ENCODE data around the gene TES.

TES gene

DNA sequence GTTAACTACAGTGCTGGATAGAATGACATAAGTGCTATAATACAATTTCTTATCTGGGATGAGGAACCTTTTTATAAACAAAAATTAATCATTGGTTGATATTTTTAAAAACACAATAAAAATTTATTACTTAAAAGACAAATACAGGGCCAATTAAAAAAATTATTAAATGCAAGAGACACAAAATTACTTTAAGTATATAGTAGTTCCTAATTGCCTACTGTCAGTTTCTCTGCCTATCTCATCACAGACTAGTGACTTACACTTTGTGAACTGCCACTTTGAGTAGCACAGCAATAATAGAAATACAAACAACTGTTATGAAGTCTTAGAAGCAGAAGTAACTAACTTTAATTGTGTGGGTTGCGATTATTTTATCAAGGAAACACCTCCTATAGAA is 8.4 kb downstream of the TES start:
- no peaks in the 10 kb centered on the region for H3K36me3 ChIP-seq (ENCODE audit: control insufficient read depth in 1 of 2, insufficient read depth in 2 of 2, low read length in 2 of 2)
- no peaks in the 10 kb centered on the region for H3K9me3 ChIP-seq (ENCODE audit: control insufficient read depth in 1 of 2, low read length in 2 of 2)
- no peak overlapping the region for H3K4me3 ChIP-seq (ENCODE audit: low read depth in 1 of 2, low read length in 2 of 2)
- peaks cover 32 to 45% of the 10 kb centered on the region in 2 donors for H3K4me1 ChIP-seq (ENCODE audit: control insufficient read depth in 1 of 2, insufficient read depth in 2 of 2, low read length in 2 of 2)
- no peak overlapping the region for H3K27ac ChIP-seq (ENCODE audit: low read depth, low read length)
- H3K27me3 ChIP-seq (ENCODE audit: control insufficient read depth in 1 of 2, insufficient read depth in 2 of 2, low read length in 2 of 2): no peaks in the 10 kb centered on the region
- no peak overlapping the region for H3K9ac ChIP-seq (ENCODE audit: low read depth in 1 of 2, low read length in 2 of 2)

DNA sequence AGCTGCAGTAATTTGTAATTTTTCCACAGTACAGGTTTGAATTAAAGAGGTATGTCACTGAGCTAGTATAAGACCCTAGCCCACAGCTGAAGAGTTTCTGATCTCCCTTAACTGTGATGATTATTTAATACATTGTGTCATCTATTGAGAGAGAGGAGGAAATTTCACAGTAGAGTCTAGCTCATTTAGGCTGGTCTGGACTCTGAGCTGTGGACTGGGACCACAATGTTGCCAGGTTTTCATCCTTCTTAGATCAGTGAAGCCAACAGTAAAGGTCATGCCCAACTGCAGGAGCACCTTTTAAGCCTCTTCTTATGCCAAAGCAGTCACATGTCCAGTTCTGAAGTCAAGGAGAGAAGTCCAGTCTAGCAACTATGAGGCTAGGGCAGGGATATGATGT is 8.9 kb downstream of the TES start:
- H3K4me1 ChIP-seq (ENCODE audit: control insufficient read depth in 1 of 2, insufficient read depth in 2 of 2, low read length in 2 of 2): peaks cover 31 to 41% of the 10 kb centered on the region in 2 donors
- H3K27ac ChIP-seq (ENCODE audit: low read depth, low read length): no peak overlapping the region

DNA sequence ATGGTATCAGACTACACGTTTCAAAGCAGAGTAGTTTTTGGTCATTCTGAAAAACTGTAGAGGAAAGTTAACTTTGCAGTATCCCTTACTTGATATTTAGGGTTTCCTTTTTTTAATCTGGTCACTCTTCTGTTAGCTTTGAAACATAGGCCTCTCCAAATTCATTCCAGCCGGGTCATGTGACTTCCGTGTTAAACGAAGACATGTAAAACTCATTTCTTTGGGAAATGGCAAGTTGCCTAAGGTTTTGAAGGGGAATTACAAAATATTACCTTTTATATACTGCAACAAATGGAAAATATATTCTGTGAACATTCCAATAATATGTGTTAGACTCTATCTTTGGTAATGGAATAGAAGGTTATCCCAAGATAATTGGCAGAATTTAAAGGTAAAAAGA is 9.5 kb downstream of the TES start:
- H3K27ac ChIP-seq (ENCODE audit: low read depth, low read length): no peak overlapping the region
- peaks cover 26 to 36% of the 10 kb centered on the region in 2 donors for H3K4me1 ChIP-seq (ENCODE audit: control insufficient read depth in 1 of 2, insufficient read depth in 2 of 2, low read length in 2 of 2)
- H3K36me3 ChIP-seq (ENCODE audit: control insufficient read depth in 1 of 2, insufficient read depth in 2 of 2, low read length in 2 of 2): no peaks in the 10 kb centered on the region
- no peaks in the 10 kb centered on the region for H3K27me3 ChIP-seq (ENCODE audit: control insufficient read depth in 1 of 2, insufficient read depth in 2 of 2, low read length in 2 of 2)
- no peaks in the 10 kb centered on the region for H3K9me3 ChIP-seq (ENCODE audit: control insufficient read depth in 1 of 2, low read length in 2 of 2)
- no peak overlapping the region for H3K9ac ChIP-seq (ENCODE audit: low read depth in 1 of 2, low read length in 2 of 2)
- no peak overlapping the region for H3K4me3 ChIP-seq (ENCODE audit: low read depth in 1 of 2, low read length in 2 of 2)

More for the DNA sequence above, 8.9 kb downstream of the TES start:
- Histone ChIP-seq H3K4me3 (ENCODE audit: low read depth in 1 of 2, low read length in 2 of 2) (no peak overlapping the region), H3K9ac (ENCODE audit: low read depth in 1 of 2, low read length in 2 of 2) (no peak overlapping the region), H3K9me3 (ENCODE audit: control insufficient read depth in 1 of 2, low read length in 2 of 2) (no peaks in the 10 kb centered on the region), H3K27me3 (ENCODE audit: control insufficient read depth in 1 of 2, insufficient read depth in 2 of 2, low read length in 2 of 2) (no peaks in the 10 kb centered on the region), H3K36me3 (ENCODE audit: control insufficient read depth in 1 of 2, insufficient read depth in 2 of 2, low read length in 2 of 2) (no peaks in the 10 kb centered on the region)

DNA sequence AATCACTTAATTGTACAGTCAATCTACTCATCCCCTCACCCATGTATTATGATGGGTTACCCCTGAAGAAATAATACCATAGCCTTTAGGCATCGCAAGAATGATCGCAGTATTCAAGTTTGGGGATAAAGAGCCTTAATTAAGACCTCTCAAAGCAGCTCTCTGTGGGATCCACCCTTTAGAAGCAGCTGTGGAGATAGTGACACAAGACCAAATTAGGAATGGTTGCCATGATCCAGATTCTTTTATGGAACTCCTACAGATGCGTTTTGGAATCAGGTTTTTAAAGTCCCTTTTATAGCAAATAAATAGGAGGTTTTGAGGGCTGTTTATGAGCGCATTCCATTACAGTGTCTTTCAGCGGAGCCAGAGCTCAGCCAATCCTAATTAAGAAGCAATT is 12.2 kb downstream of the TES start:
- H3K27me3 ChIP-seq (ENCODE audit: control insufficient read depth in 1 of 2, insufficient read depth in 2 of 2, low read length in 2 of 2): no peaks in the 10 kb centered on the region
- no peaks in the 10 kb centered on the region for H3K9me3 ChIP-seq (ENCODE audit: control insufficient read depth in 1 of 2, low read length in 2 of 2)
- H3K27ac ChIP-seq (ENCODE audit: low read depth, low read length): no peak overlapping the region
- H3K4me1 ChIP-seq (ENCODE audit: control insufficient read depth in 1 of 2, insufficient read depth in 2 of 2, low read length in 2 of 2): peaks cover 15 to 28% of the 10 kb centered on the region in 2 donors
- H3K36me3 ChIP-seq (ENCODE audit: control insufficient read depth in 1 of 2, insufficient read depth in 2 of 2, low read length in 2 of 2): no peaks in the 10 kb centered on the region
- H3K9ac ChIP-seq (ENCODE audit: low read depth in 1 of 2, low read length in 2 of 2): no peak overlapping the region
- H3K4me3 ChIP-seq (ENCODE audit: low read depth in 1 of 2, low read length in 2 of 2): no peak overlapping the region

DNA sequence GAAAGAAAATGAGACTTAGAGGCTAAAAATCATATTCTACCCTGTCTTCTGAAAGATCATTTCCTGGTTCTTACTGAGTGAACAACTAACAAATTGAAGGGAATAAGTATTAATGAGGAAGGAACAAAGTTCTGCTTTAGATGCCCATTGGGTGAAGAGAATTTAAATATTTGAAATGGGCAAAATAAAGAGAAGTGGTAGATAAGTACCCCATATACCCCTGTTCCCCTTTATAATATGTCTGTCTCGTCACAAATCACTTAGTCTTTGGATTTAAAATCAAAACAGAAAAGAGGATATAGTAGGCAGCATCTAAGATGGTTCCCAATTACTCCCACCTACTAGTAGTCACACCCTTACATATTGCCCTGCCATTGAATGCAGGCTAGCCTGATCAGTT is 13.2 kb downstream of the TES start:
- no peak overlapping the region for H3K4me3 ChIP-seq (ENCODE audit: low read depth in 1 of 2, low read length in 2 of 2)
- peaks cover 8 to 17% of the 10 kb centered on the region in 2 donors for H3K4me1 ChIP-seq (ENCODE audit: control insufficient read depth in 1 of 2, insufficient read depth in 2 of 2, low read length in 2 of 2)
- no peaks in the 10 kb centered on the region for H3K27me3 ChIP-seq (ENCODE audit: control insufficient read depth in 1 of 2, insufficient read depth in 2 of 2, low read length in 2 of 2)
- H3K9ac ChIP-seq (ENCODE audit: low read depth in 1 of 2, low read length in 2 of 2): no peak overlapping the region
- H3K27ac ChIP-seq (ENCODE audit: low read depth, low read length): no peak overlapping the region
- H3K36me3 ChIP-seq (ENCODE audit: control insufficient read depth in 1 of 2, insufficient read depth in 2 of 2, low read length in 2 of 2): no peaks in the 10 kb centered on the region
- no peaks in the 10 kb centered on the region for H3K9me3 ChIP-seq (ENCODE audit: control insufficient read depth in 1 of 2, low read length in 2 of 2)

DNA sequence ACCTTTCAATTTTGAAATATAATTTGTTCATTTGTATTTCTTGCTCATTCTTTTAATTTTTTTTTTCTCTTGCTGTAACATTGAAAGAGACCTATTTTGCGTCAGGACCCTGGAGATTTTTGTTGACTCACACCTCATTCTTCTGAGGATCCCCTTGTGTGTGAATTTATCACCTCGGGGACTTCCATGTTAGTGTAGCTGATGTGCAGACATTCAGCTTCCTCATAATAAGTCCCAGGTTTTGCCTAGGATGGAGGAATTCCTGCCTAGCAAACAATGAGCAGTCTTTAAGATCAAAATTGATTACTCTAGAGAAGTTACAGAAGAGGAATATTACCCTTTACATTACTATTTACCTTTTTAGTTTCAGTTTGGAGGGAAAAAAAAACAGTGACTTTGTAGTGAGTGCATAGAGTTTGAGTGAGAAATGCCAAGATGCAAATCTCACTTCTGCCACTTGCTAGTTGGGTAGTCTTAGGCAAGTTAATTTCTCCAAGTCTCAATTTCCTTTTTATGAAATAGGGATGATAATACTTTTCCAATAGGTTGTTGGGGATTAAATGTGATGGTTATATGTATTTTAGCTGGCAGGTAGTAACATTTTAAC is 14.3 kb downstream of the TES start:
- Histone ChIP-seq H3K4me1 (ENCODE audit: control insufficient read depth in 1 of 2, insufficient read depth in 2 of 2, low read length in 2 of 2) (peaks cover 11 to 15% of the 10 kb centered on the region in 2 donors), H3K9me3 (ENCODE audit: control insufficient read depth in 1 of 2, low read length in 2 of 2) (no peaks in the 10 kb centered on the region), H3K4me3 (ENCODE audit: low read depth in 1 of 2, low read length in 2 of 2) (no peak overlapping the region), H3K27ac (ENCODE audit: low read depth, low read length) (no peak overlapping the region), H3K27me3 (ENCODE audit: control insufficient read depth in 1 of 2, insufficient read depth in 2 of 2, low read length in 2 of 2) (no peaks in the 10 kb centered on the region), H3K9ac (ENCODE audit: low read depth in 1 of 2, low read length in 2 of 2) (no peak overlapping the region), H3K36me3 (ENCODE audit: control insufficient read depth in 1 of 2, insufficient read depth in 2 of 2, low read length in 2 of 2) (no peaks in the 10 kb centered on the region)

DNA sequence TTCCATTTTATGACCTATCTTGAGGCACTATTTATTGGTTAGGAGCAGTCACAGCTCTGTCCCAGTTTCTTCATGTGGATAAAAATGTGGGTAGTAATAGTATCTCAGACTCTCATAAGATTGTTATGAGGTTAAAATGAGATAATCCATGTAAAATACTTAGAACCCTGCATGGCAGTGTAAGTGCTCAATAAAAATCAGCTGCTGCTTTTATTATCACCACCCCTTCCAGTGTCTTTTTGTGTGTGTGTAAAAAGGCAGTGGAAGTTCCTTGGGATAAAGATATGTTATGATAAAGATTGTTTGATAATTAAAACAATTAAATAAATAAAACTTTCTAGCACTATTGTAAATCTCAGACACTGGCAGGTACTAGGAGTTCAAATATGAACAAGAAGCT is 15.5 kb downstream of the TES start:
- no peaks in the 10 kb centered on the region for H3K36me3 ChIP-seq (ENCODE audit: control insufficient read depth in 1 of 2, insufficient read depth in 2 of 2, low read length in 2 of 2)
- H3K9me3 ChIP-seq (ENCODE audit: control insufficient read depth in 1 of 2, low read length in 2 of 2): no peaks in the 10 kb centered on the region
- H3K4me1 ChIP-seq (ENCODE audit: control insufficient read depth in 1 of 2, insufficient read depth in 2 of 2, low read length in 2 of 2): peaks cover 23 to 24% of the 10 kb centered on the region in 2 donors
- no peak overlapping the region for H3K27ac ChIP-seq (ENCODE audit: low read depth, low read length)
- H3K27me3 ChIP-seq (ENCODE audit: control insufficient read depth in 1 of 2, insufficient read depth in 2 of 2, low read length in 2 of 2): no peaks in the 10 kb centered on the region
- no peak overlapping the region for H3K9ac ChIP-seq (ENCODE audit: low read depth in 1 of 2, low read length in 2 of 2)
- H3K4me3 ChIP-seq (ENCODE audit: low read depth in 1 of 2, low read length in 2 of 2): no peak overlapping the region

DNA sequence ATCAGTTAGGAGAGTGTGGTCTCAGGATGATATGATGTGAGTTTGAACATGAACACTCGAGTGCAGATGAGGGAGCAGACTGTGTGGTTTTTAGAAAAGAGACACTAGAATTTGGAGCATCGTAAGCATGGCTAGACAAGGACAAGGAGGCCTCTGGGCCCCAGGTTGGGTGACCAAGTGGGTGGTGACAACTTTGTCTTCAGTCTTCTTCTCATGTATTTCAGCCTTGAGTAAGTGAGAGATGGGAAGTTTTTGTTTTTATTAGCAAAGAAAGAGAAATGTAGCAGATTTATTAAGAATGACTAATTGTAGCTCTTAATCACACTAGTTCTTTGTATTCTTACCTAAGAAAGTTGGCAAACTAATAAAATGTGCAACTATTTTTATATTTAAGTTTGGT is 16.3 kb downstream of the TES start:
- no peak overlapping the region for H3K9ac ChIP-seq (ENCODE audit: low read depth in 1 of 2, low read length in 2 of 2)
- no peak overlapping the region for H3K27ac ChIP-seq (ENCODE audit: low read depth, low read length)
- H3K36me3 ChIP-seq (ENCODE audit: control insufficient read depth in 1 of 2, insufficient read depth in 2 of 2, low read length in 2 of 2): no peaks in the 10 kb centered on the region
- H3K4me1 ChIP-seq (ENCODE audit: control insufficient read depth in 1 of 2, insufficient read depth in 2 of 2, low read length in 2 of 2): peaks cover 26 to 28% of the 10 kb centered on the region in 2 donors
- no peak overlapping the region for H3K4me3 ChIP-seq (ENCODE audit: low read depth in 1 of 2, low read length in 2 of 2)
- no peaks in the 10 kb centered on the region for H3K9me3 ChIP-seq (ENCODE audit: control insufficient read depth in 1 of 2, low read length in 2 of 2)
- no peaks in the 10 kb centered on the region for H3K27me3 ChIP-seq (ENCODE audit: control insufficient read depth in 1 of 2, insufficient read depth in 2 of 2, low read length in 2 of 2)

DNA sequence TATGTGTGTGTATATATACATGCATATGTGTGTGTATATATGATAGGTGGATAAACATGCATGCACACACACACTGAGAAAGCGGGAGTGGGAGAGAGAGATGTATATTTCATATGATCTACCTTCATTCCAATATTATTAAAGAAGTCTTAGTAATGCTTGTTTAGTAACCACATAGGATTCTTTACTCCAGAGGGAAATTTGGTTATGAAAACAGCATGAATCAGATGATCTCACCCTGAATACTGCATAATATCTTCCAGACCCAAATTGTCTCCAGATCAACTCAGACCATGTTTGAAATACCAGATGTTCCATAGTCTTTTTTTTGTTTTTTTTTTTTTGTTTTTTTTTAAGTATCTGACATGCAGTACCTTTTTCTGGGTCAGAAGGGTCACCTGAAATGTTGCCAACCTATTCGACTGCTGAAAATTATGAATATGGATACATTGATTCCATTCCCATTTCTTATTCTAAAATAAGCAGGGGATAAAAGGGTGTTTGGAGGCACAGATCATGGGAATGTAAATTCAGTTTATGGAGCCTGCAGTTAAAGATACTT is 17.4 kb downstream of the TES start:
- Histone ChIP-seq H3K4me1 (ENCODE audit: control insufficient read depth in 1 of 2, insufficient read depth in 2 of 2, low read length in 2 of 2) (peaks cover 28 to 36% of the 10 kb centered on the region in 2 donors), H3K9me3 (ENCODE audit: control insufficient read depth in 1 of 2, low read length in 2 of 2) (no peaks in the 10 kb centered on the region), H3K27ac (ENCODE audit: low read depth, low read length) (no peak overlapping the region), H3K27me3 (ENCODE audit: control insufficient read depth in 1 of 2, insufficient read depth in 2 of 2, low read length in 2 of 2) (no peaks in the 10 kb centered on the region), H3K36me3 (ENCODE audit: control insufficient read depth in 1 of 2, insufficient read depth in 2 of 2, low read length in 2 of 2) (no peaks in the 10 kb centered on the region), H3K9ac (ENCODE audit: low read depth in 1 of 2, low read length in 2 of 2) (no peak overlapping the region), H3K4me3 (ENCODE audit: low read depth in 1 of 2, low read length in 2 of 2) (no peak overlapping the region)

DNA sequence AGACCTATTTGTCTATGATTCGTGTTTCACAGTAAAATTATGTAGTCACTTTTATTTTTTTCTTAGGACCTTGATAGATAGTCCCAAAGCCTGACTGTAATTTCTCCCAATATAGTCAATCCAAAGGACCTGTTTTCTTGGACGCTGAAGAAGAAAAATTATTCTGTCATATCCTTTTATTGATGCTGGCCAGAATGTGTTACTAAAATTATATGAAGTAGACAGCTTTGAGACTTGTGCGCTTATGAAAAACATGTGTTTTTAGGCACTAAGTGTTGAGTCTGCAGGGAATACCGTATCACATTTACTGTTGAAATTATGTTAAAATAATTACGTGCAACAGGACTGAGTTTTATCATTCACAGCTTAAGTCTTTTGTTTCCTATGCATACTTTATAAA is 17.9 kb downstream of the TES start:
- no peak overlapping the region for H3K27ac ChIP-seq (ENCODE audit: low read depth, low read length)

More for the DNA sequence above, 17.9 kb downstream of the TES start:
- Histone ChIP-seq H3K4me1 (ENCODE audit: control insufficient read depth in 1 of 2, insufficient read depth in 2 of 2, low read length in 2 of 2) (peaks cover 28 to 40% of the 10 kb centered on the region in 2 donors), H3K36me3 (ENCODE audit: control insufficient read depth in 1 of 2, insufficient read depth in 2 of 2, low read length in 2 of 2) (no peaks in the 10 kb centered on the region), H3K27me3 (ENCODE audit: control insufficient read depth in 1 of 2, insufficient read depth in 2 of 2, low read length in 2 of 2) (no peaks in the 10 kb centered on the region), H3K9ac (ENCODE audit: low read depth in 1 of 2, low read length in 2 of 2) (no peak overlapping the region), H3K4me3 (ENCODE audit: low read depth in 1 of 2, low read length in 2 of 2) (no peak overlapping the region), H3K9me3 (ENCODE audit: control insufficient read depth in 1 of 2, low read length in 2 of 2) (no peaks in the 10 kb centered on the region)

Measured in duodenal mucosa (tissue), 2 donors.